Vagina (tissue), 2 donors: ENCODE measurements around the gene RAB18. TPM values are rescaled to one million over a fixed set of nuclear protein-coding genes. Genes with fewer than 3 reads are reported as not detected.
A peak's percentile ranks its signal among the peaks of the same experiment; 100 is the strongest.
"Not testable (repeated sequence)": the region's sequence is repeated elsewhere in the genome, so short reads cannot be mapped to it uniquely, and the experiment has no call there.

Experiments
- DNase-seq, 2 donors: peaks; one replicate each; pipeline ENCODE4 v3.0.0-alpha.2; 2017; ENCODE audit errors: extremely low spot score in 2 of 2
- H3K27ac ChIP-seq: fragments of 200-600 bp; sonication (generic); one replicate; pipeline ENCODE4 v1.5.1; 2019
- H3K27me3 ChIP-seq: fragments of 200-600 bp; sonication (generic); one replicate; pipeline ENCODE4 v1.5.1; 2019
- H3K36me3 ChIP-seq, 2 donors: fragments of 200-600 bp; sonication (generic); one replicate each; pipeline ENCODE4 v1.5.1; 2017 to 2019
- H3K4me1 ChIP-seq: fragments of 200-600 bp; sonication (generic); one replicate; pipeline ENCODE4 v1.5.1; 2019
- H3K4me3 ChIP-seq, 2 donors: fragments of 200-600 bp; sonication (generic); 1 replicate in 1 of 2; 2 replicates in 1 of 2; pipeline ENCODE4 v1.5.1; 2016 to 2019
- H3K9me3 ChIP-seq: fragments of 200-600 bp; sonication (generic); one replicate; pipeline ENCODE4 v1.5.1; 2019
- CTCF ChIP-seq, 3 experiments: fragments of 450-650 bp in 2 of 3; fragments of 200-600 bp in 1 of 3; sonication (generic) in 1 of 3; IDR thresholded peaks; one replicate each; pipeline ENCODE4 v1.5.1; 2017 to 2019; ENCODE audit warnings: antibody characterized with exemption in 3 of 3, mild to moderate bottlenecking in 2 of 3, moderate library complexity in 2 of 3
- POLR2A ChIP-seq, 2 donors: fragments of 450-650 bp; IDR thresholded peaks; one replicate each; pipeline ENCODE4 v1.6.1; 2017; ENCODE audit warnings: antibody characterized with exemption in 2 of 2, mild to moderate bottlenecking in 2 of 2, moderate library complexity in 2 of 2
- POLR2AphosphoS5 ChIP-seq, 2 donors: sonication (generic); formaldehyde crosslinking; IDR thresholded peaks; one replicate each; pipeline ENCODE4 v1.9.0; 2017; ENCODE audit warnings: antibody characterized with exemption in 2 of 2, mild to moderate bottlenecking in 2 of 2, low read depth in 1 of 2; ENCODE audit not compliant: insufficient read depth in 1 of 2
- intact Hi-C: fragments of 100-400 bp; cut with DNase I; formaldehyde crosslinking; loops from one replicate; pipeline ENCODE4 v1.15.1; 2023
- total RNA-seq: library from RNA; depleted of rRNA; stranded (reverse); fragments of >200 nt; gene quantifications from one replicate; pipeline ENCODE4 v1.2.3, GENCODE V29; 2016

RAB18 gene
- total RNA-seq, 1 donor from 2014 or later: 34.9 TPM

DNA sequence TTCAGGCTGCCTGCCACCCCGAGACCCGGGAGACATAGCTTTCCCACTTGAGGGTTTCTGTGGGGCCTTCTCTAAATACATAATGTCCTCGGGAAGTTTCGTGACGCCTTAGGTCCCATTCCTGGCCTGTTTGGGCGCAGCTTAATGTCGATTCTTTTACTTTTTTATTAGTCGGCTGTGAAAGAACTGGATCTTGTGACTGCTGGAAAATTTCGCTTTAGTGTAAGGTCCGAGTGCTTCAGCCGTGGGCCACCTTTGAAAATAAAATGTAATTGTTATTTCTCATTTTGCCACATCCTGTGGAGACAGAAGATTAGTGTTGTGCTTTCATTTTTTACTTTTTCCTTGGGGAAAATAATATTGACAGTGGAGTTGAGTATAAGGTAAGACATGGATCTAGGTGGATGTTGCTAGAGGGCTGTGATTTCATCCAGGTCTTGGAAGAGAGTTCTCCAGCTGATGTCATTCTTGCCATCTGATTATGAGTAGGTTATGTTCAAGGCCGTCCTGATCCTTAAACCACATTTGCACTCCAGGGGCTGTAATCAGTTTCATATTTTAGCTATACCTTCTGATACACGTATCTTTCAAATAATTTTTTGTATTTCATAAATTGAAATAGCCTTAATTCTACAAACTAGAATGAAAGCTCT is 830 bp downstream of the RAB18 start:
- TF ChIP-seq POLR2AphosphoS5 (IDR thresholded peaks at IDR 0.05; ENCODE audit: insufficient read depth in 1 of 2, low read depth in 1 of 2) (peak in 1 of 2 donors; percentile 13), POLR2A (IDR thresholded peaks at IDR 0.05) (no peak), CTCF (IDR thresholded peaks at IDR 0.05) (no peak)
- DNase-seq: no peak
- peaks cover 0 to 4% of the 10 kb centered on the region in 2 donors for H3K36me3 ChIP-seq
- no peaks in the 10 kb centered on the region for H3K27me3 ChIP-seq
- intact Hi-C loops: no loop called here
- H3K4me1 ChIP-seq: peaks cover 51% of the 10 kb centered on the region
- H3K27ac ChIP-seq: peak overlapping the region; percentile 92
- H3K9me3 ChIP-seq: no peaks in the 10 kb centered on the region
- H3K4me3 ChIP-seq: peak overlapping the region; percentile 62 to 77

DNA sequence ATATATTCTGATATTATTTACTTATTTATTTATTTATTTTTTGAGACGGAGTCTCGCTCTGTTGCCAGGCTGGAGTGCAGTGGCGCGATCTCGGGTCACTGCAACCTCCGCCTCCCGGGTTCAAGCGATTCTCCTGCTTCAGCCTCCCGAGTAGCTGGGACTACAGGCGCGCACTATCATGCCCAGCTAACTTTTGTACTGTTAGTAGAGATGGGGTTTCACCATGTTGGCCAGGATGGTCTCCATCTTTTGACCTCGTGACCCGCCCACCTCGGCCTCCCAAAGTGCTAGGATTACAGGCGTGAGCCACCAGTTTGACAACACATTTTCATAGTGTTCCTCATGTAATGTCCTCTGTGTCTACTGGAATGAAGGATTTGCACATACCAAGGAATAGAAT is 1.4 kb downstream of the RAB18 start:
- H3K27me3 ChIP-seq, H3K36me3 ChIP-seq, H3K27ac ChIP-seq, intact Hi-C loops, H3K9me3 ChIP-seq, DNase-seq: not testable (repeated sequence)
- H3K4me3 ChIP-seq: peak overlapping the region; percentile 62 to 77
- peaks cover 57% of the 10 kb centered on the region for H3K4me1 ChIP-seq

DNA sequence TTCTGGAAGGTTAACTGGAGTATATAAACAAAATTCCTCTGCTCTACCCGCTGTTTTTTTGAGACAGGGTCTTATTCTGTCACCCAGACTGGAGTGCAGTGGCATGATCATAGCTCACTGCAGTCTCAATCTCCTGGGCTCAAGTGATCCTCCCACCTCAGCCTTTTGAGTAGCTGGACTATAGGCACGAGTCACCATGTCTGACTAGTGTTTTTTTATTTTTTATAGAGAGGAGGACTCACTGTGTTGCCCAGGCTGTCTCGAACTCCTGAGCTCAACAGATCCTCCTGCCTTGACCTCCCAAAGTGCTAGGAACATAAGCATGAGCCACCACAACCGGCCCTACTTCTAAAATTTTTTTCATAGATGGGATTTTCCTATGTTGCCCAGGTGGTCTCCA is 2.2 kb downstream of the RAB18 start:
- peaks cover 0 to 11% of the 10 kb centered on the region in 2 donors for H3K36me3 ChIP-seq
- TF ChIP-seq POLR2A (IDR thresholded peaks at IDR 0.05) (no peak), CTCF (IDR thresholded peaks at IDR 0.05) (no peak), POLR2AphosphoS5 (IDR thresholded peaks at IDR 0.05; ENCODE audit: insufficient read depth in 1 of 2, low read depth in 1 of 2) (no peak)
- DNase-seq: no peak
- peaks cover 64% of the 10 kb centered on the region for H3K4me1 ChIP-seq
- intact Hi-C loops: no loop called here
- no peaks in the 10 kb centered on the region for H3K27me3 ChIP-seq
- no peak overlapping the region for H3K27ac ChIP-seq
- peak overlapping the region in 1 of 2 donors; percentile 7 for H3K4me3 ChIP-seq
- no peaks in the 10 kb centered on the region for H3K9me3 ChIP-seq

GRCh38 chr10:27512548-27512947 is 8.4 kb downstream of the RAB18 start:
- no peak for DNase-seq
- no peak overlapping the region for H3K27ac ChIP-seq
- intact Hi-C loops: no loop called here
- no peak overlapping the region for H3K4me3 ChIP-seq
- no peaks in the 10 kb centered on the region for H3K27me3 ChIP-seq
- TF ChIP-seq CTCF (IDR thresholded peaks at IDR 0.05): no peak
- TF ChIP-seq POLR2A (IDR thresholded peaks at IDR 0.05): no peak
- TF ChIP-seq POLR2AphosphoS5 (IDR thresholded peaks at IDR 0.05; ENCODE audit: insufficient read depth in 1 of 2, low read depth in 1 of 2): no peak
- H3K4me1 ChIP-seq: peaks cover 55% of the 10 kb centered on the region
- H3K9me3 ChIP-seq: no peaks in the 10 kb centered on the region
- H3K36me3 ChIP-seq: peaks cover 0 to 21% of the 10 kb centered on the region in 2 donors

DNA sequence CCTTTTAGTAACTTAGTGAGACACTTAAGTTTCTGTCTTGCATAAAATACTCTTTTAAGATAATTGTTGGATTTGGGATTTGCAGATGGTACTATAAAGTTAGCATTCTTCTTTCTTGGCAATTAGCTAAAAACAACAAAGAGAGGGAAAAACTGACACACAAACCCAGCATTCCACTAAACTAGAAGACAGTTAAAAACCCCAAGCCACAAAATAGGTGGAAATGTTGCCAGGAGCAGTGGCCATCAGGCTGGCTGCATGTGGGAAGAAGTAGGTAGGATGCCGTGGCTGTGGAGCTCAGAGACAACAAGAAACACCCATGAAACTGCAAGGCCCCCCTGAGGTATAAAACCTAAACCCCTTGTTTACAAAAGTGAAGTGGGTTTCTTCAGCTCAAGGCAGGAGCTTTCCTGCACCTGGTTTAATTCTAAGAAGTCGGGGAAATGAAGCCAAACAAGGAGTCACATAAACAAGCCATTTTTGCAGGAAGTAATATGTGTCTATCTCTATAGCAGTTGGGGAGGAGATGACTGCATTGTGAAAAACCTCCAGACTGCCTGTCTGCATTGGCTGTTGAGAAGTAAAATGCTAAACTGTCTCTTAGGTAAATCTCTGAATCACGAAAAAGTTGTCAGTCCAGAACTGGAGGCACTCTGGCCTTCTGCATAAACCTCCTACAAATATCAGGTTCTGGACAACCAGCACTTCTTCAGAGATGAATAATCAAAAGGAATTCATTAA is 9.5 kb downstream of the RAB18 start:
- peaks cover 0 to 21% of the 10 kb centered on the region in 2 donors for H3K36me3 ChIP-seq
- H3K9me3 ChIP-seq: no peaks in the 10 kb centered on the region
- no peak for DNase-seq
- peaks cover 49% of the 10 kb centered on the region for H3K4me1 ChIP-seq
- no peak overlapping the region for H3K27ac ChIP-seq
- H3K4me3 ChIP-seq: no peak overlapping the region
- intact Hi-C loops: no loop called here
- no peaks in the 10 kb centered on the region for H3K27me3 ChIP-seq
- no peak for TF ChIP-seq CTCF (IDR thresholded peaks at IDR 0.05)
- no peak for TF ChIP-seq POLR2AphosphoS5 (IDR thresholded peaks at IDR 0.05; ENCODE audit: insufficient read depth in 1 of 2, low read depth in 1 of 2)
- no peak for TF ChIP-seq POLR2A (IDR thresholded peaks at IDR 0.05)
